ENCODE results near the gene PNCK.

- TF ChIP-seq NFIC (IDR thresholded peaks at IDR 0.05; ENCODE audit: low read depth, low read length), result no peak
- TF ChIP-seq RCOR1 (conservative IDR thresholded peaks at IDR 0.05; ENCODE audit: low read depth, low read length), result no peak
- TF ChIP-seq CTCF (IDR thresholded peaks at IDR 0.05 in 2 of 3, conservative IDR thresholded peaks at IDR 0.05 in 1 of 3; ENCODE audit: control insufficient read depth in 2 of 3, extremely low read depth in 1 of 3, insufficient read depth in 1 of 3, low read depth in 3 of 3, low read length in 3 of 3), result no peak
- no peak for TF ChIP-seq ESRRA (IDR thresholded peaks at IDR 0.05; ENCODE audit: low read length)
- TF ChIP-seq REST (IDR thresholded peaks at IDR 0.05; ENCODE audit: low read depth, low read length), result no peak
- TF ChIP-seq BHLHE40 (IDR thresholded peaks at IDR 0.05; ENCODE audit: borderline replicate concordance in 1 of 2, low read depth in 2 of 2, low read length in 1 of 2), result no peak
- no peak for TF ChIP-seq RUNX3 (IDR thresholded peaks at IDR 0.05; ENCODE audit: low read length)
- no peak for TF ChIP-seq NR2C2 (IDR thresholded peaks at IDR 0.05; ENCODE audit: borderline replicate concordance, control insufficient read depth, insufficient read length, low read depth)
- no peak for TF ChIP-seq RELB (IDR thresholded peaks at IDR 0.05; ENCODE audit: low read depth)
- no peak for TF ChIP-seq FOXM1 (IDR thresholded peaks at IDR 0.05; ENCODE audit: low read depth, low read length)
These were observed 33.4 kb downstream of the PNCK start for GRCh38 chrX:153640045-153640686.
